Activated T-helper 9 cell treated with anti-CD3 and anti-CD28 coated beads, Interleukin-2, amount 50 U/mL, for 16 hours (primary cell): Measurements from ENCODE around the gene SLC38A10.

Experiments used
- DNase-seq: peaks from one replicate; pipeline ENCODE4 v3.0.0-alpha.2; 2020; ENCODE audit warnings: low read depth

SLC38A10 gene

DNA sequence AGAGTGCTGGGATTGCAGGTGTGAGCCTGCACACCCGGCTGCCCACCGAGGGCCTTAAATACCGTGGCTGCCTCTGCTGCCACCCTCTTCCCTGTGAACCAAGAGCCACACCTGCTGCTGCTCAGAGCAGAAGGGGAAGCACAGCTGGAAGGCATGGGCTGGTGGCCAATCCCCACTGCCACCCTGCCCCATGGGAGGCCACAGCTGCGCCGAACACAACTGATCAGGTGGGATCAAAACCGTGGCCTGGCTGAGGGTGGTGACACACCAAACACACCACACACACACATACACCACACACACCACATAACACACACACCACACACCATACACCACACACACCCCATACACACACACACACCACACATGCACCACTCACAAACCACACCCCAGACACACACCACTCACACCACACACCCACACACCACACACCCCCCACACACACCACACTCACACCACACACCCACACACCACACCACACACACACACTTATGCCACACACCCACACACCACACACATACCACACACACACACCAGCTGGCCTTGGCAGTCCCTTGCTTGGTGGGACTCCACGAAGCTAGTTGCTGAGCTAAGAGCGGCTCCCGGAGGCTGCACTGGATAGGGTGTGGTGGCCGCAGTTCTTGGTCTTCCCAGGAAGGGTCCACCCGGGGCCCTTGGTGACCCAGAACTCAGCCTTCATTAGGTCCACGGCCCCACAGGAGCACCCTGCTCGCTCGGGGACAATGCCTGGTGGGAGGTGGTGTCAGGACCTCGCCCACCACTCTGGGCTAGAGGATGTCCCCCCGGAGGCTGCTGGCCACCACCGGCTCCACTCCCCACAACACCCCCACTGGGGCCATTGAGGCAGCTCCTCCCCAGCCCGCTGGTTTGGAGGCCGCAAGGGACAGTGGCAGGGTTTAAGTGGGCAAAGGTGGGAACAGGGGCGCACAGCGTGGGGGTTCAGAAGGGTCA is 87.2 kb downstream of the SLC38A10 start:
- no peak for DNase-seq

GRCh38 chr17:81206657-81207056 is 88.5 kb downstream of the SLC38A10 start:
- DNase-seq = no peak

DNA sequence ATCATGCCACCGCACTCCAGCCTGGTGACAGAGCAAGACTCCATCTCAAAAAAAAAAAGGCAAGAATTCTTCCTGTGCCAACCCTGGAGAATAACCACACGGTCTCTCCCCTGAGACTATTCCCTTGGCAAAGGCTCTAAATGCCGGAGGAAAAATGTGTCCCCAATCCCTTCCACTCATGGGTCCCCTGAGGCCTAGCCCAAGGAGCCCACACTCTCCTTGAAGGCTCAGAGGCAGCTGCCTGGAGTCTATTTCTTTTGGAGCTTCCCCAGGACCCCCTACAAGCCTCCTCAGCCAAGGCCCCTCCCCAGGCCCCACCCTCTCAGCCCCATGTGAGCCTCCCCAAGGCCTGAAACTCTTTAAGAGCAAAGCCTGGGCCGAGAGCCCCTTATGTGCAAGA is 88.9 kb downstream of the SLC38A10 start:
- DNase-seq = no peak

- no peak for DNase-seq
These were observed 90.5 kb downstream of the SLC38A10 start for GRCh38 chr17:81204578-81204977.

DNA sequence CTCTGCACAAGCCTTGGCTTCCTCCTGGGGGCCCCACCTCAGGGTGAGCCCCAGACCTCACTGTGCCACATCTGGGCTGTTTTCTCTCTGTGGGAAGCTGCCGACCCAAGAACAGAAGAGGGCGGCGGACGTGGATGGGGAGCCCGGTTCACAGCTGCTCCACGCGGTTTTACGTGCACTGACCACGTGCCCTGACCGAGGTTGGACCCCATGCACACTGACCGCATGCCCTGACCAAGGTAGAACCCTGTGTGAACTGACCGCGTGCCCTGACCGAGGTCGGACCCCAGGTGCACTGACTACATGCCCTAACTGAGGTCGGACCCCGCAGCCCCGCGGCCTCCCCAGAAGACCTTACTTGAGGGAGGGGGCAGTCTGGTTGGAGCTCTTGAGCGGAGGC is 92.0 kb downstream of the SLC38A10 start:
- no peak for DNase-seq

DNA sequence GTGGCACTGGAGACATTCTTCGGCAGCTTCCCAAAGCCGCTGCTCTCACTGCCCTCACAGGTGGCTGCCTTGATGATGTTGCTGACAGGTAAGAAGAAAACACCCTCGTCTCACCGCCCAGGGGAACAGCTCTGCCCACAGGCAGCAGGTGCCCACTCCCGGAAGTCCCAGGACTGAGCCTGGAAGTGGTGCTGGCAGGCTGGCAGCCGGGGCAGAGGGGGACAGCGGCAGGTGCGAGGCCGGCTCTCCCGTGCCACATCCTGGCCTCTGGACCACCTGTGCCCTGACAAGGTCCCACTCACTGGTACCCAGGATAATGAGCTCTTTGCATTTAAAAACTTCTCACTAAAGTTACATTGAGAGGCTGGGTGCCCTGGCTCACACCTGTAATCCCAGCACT is 92.8 kb downstream of the SLC38A10 start:
- no peak for DNase-seq

GRCh38 chr17:81200695-81201580 is 94.2 kb downstream of the SLC38A10 start:
- DNase-seq = no peak

DNA sequence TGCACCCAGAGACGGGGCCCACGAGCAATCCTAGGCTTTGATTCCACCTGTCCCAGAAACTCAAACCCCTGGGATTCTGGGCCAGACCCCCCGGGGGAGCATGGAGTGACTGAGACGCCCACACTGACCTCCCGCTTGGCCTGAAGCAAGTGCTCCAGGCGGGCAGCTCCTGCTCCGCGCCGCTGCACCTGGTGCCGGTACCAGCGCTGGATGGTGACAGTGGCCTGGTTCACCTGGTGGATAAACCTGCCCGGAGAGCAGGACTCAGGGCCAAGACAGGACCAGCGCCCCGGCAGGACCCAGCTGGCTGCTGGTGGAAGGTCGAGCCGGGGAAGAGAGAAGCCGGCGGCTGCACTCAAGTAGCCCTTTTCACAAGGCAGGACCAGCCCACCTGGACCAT is 94.9 kb downstream of the SLC38A10 start:
- no peak for DNase-seq

GRCh38 chr17:81199482-81199830 is 95.7 kb downstream of the SLC38A10 start:
- no peak for DNase-seq

- DNase-seq = no peak
These were observed 96.2 kb downstream of the SLC38A10 start for GRCh38 chr17:81198826-81199481.

- no peak for DNase-seq
These were observed 97.1 kb downstream of the SLC38A10 start for GRCh38 chr17:81197831-81198490.

- DNase-seq = no peak
These were observed 97.7 kb downstream of the SLC38A10 start for GRCh38 chr17:81197409-81197795.

DNA sequence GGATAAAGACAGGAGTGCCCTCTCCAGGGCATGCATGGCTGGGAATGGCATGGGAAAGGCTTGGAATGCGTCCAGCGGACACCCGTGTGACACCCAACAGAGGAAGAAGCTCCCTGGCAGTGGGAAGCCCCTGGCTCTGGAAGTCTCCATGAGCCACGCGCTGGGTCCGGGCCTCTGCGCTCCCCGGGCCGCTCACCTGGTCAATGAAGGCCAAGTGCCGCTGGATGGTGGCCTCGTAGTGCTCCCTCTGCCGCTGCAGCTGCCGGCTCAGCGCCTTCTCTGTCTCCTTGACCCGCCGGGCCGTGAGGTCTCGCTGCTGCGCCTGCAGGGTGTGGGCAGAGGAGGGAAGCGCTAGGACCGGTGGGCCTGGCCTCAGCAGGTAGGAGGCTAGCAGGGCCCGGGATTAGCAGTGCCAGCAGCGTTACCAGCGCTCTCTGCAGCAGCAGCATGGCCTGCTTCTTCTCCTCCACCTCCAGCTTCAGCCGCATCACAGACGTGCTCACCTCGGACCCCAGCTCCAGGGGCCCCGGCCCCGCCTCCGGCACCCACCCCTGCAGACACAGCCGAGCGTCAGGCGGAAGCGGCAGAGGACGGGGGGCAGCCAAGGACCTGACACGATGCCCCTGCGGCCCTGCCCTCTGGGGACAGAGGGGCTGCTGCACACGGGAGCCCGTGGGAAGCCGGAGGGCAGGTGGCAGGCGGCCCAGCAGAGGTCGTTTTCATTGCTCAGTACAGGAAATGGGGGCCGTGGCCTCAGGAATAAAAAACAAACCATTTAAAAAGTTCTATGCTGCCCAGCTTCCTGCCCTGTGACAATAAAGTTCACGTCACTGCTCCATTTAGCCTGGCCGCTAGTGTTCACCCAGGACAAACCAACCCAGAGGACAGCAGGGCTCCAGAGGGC is 98.3 kb downstream of the SLC38A10 start:
- DNase-seq = no peak

- no peak for DNase-seq
These were observed 99.1 kb downstream of the SLC38A10 start for GRCh38 chr17:81195941-81196495.
